Stimulated activated CD8-positive, alpha-beta memory T cell treated with anti-CD3 and anti-CD28 coated beads, Interleukin-2, amount 100 ng/mL, for 1 hour (primary cell): ENCODE data around the gene SLC9A9.
"Not testable (repeated sequence)": the region's sequence is repeated elsewhere in the genome, so short reads cannot be mapped to it uniquely, and the experiment has no call there.

Source experiments
- DNase-seq, 2 donors: peaks; one replicate each; pipeline ENCODE4 v3.0.0-alpha.2; 2020; ENCODE audit warnings: low read depth in 2 of 2

Gene SLC9A9

DNA sequence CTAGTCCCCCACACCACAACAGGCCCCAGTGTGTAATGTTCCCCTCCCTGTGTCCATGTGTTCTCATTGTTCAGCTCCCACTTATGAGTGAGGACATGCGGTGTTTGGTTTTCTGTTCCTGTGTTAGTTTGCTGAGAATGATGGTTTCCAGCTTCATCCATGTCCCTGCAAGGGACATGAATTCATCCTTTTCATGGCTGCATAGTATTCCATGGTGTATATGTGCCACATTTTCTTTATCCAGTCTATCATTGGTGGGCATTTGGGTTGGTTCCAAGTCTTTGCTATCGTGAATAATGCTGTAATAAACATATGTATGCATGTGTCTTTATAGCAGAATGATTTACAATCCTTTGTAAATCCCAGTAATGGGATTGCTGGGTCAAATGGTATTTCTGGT is 152.9 kb downstream of the SLC9A9 start:
- DNase-seq = not testable (repeated sequence)

DNA sequence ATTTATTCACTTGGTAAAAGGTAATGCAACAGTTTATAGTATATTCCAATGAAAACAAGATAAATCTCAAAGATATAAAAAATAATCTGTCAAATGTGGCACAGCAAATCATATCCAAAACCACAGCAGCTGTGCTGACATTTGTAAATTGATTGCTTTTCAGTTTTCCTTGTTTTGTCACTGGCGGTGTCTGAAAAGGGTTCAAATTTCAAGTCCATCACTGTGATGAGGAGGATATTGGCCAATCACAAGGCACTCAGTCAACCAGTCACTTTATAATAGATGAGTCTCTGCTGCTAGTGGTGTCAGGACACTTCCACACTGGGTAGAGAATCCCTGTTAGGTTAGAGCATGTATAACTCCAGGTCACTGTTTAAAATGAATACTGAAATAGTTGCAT is 154.8 kb downstream of the SLC9A9 start:
- no peak for DNase-seq

DNA sequence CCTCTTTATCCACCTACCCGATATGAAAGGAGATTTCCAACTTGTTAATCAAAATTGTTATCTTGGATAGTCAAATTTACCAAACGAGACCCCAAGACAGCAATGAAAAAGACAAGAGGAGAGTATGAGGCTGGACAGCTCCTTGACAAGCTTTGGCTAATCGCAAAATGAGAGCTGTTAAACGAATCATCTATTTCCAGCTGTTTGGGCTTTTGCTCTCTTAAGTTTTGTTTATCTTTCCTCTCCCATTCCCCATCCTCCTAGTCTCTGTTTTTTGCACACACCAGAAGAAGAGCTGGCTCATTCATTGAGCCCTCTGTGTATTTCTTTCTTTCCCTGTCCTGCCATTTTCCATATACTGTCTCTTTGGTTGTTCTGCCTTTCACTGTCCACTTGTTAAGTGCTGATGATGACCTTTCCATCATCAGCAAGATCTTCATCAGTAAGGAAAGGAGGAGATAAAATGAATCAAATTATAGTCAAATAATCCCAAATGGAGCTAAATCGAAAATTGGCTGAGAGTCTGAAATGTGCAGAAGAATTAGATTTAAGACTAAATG is 161.6 kb downstream of the SLC9A9 start:
- no peak for DNase-seq

DNA sequence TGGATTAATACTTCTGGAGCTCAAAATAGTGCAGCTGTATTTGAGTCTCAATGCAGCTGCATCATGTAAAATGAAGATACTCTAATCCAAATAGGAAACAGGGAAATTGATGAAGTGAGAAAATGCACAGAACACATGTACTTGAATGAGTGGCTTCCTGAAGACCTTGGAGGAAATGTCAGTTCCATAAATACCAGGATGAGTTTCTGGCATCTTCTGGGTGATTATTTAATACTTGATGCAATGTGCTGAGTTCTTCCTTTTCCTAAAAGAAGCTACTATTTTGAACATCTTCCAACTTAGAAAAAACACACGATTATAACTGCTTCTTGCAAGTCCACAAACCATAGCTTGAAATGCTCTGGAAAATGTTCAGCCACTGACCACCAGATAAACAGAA is 162.8 kb downstream of the SLC9A9 start:
- no peak for DNase-seq

DNA sequence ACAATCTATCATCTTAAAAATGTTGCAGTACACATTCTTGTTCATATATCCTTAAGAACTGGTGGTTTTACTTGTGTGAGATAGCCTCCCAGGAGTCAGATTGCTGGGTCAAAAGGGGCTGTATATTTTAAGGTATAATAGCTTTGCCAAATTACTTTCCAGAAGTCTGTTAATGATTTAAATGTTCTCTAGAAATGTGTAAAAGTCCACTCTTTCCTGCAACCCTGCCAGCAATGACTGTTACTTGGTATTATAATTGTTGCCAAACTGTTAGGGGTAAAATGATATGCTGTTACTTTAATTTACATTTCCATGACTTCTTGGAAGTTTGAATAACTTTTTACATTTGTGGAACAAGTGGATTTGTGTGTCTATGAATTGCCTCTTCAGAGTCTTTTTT is 170.8 kb downstream of the SLC9A9 start:
- DNase-seq = no peak

DNA sequence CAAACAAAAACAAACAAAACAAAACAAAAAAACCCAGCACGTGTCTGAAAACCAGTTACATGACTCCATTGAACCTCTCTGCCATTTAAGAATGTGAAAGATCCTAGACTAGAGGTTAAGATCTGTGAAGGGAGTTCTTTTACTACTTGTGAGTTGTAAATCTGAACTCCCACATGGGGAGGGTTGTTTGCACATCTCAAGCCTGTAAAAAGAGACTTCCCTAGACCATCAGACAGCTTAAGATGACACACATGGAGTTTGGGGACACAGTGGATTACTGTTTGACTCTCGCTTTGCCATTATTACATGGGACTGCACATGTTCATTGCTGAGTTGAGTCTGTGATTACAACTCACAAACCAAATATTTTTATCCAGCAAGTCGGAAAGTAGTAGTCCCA is 171.5 kb downstream of the SLC9A9 start:
- no peak for DNase-seq

DNA sequence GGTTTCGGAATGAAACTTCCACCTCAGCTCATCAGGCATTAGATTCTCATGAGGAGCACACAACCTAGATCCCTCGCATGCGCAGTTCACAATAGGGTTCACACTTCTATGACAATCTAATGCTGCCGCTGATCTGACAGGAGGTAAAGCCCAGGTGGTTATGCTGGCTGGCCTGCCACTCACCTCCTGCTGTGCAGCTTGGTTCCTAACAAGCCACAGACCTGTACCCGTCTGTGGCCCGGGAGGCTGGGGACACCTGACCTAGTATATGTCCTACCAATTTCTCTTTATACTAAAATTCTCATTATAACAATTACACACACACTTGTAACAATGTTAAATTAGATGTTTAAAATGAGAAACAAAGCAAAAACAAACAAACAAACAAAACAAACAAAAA is 172.2 kb downstream of the SLC9A9 start:
- no peak for DNase-seq

DNA sequence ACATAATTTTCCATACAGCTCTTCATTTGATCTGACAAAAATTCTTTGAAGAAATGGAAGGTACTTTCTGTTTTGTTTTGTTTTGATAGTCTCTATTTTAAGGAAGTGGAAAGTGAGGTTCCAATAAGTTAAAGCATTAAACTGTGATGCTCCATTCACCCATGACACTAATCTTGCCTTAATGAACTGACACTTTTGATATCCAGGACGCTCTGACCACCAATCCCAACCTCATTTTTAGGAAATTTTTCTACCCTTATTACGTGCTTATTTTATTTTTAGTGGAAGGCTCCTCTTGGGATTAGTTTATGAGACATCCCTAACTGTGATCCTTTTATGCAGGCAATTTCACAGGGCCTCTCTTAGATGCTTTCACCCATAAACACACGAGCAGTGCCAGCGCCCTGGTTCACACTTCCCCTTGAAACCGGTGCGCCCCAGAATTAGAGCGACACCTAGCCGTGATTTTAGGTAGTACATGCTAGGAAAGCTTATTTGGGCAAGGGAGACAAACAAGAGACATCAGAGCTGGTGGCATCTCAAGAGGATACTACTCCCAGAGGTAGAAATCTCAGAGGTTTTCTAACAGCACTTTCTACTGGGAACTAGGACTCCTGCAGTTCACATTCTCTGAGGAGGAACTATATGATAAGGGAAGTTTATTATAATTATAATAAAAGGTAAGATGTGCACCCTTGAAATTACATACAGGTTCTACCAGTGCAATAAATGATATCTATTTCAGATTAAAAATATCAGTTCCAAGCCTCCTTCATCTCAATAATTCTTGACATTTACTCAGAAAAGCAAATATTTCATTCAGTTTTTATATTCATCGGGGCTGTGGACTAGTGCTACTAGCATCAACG is 173.9 kb downstream of the SLC9A9 start:
- DNase-seq = peak; percentile 43 to 50

DNA sequence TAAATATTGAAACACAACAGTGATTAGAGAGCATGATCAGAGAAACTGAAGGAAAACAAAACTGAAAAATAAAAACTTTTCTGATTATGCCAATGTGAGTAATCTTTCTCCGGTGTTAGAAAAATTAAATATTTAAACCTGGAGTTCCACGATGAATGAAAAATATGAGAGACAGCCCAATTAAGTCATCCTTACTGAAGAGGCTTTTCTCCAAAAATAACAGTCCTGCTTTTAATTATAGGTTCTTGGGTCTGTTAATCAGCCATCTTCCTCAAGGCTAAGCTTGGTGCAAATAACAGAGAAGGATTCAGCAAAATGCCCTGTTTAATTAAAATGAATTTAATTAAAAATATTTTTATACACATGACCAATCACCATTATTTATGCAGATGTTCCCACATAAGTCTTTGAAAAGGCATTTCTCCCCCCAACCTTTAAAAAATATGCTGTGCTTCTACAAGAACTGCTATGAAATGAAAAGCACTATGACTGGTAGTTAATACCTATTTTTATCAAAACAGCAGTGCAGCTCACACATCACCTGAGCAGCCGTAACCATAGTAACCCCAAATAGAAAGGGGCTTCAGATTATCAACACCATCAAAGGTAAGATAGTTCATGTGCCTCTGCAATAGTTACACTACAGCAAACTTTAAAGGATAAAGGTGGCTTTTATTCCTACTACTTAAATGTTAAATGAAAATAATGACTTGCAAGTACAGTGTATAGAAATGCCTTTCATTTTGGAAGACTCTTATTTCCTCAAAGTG is 175.7 kb downstream of the SLC9A9 start:
- no peak for DNase-seq

DNA sequence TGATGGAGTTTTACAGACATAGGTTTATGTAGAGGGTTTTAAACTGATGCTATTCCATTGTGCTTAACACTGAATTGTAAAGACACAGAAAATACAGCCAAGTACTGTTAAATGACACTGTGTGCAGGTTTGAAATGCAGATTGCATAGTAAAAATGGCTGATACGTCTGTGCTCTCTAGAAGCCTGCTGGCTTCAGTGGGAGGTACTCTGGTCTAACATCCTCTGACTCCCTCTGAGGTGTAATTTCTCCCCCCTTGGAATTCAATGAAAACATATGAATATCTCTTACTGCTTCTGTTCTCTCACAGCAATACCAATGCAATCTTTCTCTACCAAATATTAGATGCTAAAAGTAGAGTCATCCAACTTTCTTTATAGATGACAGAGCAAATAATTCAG is 176.6 kb downstream of the SLC9A9 start:
- DNase-seq = no peak

DNA sequence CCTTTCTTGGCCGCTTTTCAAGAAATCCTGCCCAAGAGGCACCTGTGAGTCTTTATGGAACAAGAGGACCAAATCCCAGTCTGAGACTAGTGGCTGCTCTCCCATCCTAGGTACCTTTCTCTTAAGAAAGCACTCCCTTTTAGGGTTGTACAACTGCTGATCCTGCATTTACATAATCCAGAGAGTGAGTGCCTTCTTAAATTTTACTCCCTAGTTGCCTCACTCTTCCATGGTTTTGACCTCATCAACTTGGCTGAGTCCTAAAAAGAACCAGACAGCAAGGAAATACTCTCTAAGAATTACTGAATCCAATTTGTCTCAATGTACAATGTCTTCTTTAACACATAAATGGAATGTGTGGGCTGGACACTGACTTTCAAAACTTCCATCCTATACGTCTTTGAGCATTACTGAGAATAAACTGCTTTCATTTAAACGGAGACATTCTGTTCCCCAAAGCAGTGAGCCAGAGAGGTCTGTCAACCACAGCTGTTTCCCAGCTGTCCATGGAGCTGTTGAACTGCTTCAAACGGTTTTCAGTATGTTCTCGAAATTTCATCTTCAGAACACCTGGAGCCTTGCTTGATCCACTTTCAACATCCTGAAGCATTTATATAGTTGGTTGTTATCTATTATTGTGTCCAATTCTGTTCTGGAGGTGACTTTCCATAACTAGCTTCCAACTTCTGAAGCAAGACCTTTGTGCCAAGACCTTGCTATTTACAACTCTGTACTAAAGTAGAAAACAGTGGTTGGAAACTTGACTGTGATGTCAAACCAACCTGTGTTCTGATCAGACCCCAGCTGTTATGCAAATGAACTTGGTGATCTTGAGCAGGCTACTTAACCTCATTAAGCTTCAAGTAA is 179.1 kb downstream of the SLC9A9 start:
- DNase-seq = no peak

DNA sequence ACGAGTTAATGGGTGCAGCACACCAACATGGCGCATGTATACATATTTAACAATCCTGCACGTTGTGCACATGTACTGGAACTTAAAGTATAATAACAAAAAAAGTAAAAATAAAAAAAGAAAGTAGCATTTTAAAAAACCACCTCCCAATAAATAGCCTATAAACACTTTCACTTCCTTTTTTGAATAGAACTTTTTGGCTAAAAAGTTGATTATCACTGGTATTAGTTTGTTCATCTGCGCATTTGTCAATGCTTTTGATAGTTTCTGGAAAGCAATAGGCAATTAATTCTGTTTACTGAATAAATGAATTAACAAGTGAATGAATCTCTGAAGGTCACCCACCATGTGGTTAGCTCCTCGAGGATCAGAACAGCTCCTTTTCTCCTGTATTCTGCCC is 179.9 kb downstream of the SLC9A9 start:
- DNase-seq = no peak

DNA sequence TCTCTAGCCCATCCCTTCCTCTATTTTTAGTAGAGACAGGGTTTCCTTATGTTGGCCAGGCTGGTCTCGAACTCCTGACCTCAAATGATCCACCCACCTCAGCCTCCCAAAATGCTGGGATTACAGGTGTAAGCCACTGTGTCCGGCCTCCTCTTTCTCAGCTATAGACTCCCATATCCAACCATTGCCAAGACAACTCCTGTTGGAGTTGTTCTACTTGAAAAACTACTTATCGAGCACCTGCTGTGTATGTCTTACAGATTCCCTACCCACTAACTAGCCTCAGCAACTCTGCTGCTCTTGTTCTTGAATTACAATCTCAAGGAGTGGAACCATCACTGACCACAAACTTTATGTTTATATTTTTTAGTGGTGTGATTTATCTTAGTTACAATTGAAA is 186.6 kb downstream of the SLC9A9 start:
- DNase-seq = no peak

DNA sequence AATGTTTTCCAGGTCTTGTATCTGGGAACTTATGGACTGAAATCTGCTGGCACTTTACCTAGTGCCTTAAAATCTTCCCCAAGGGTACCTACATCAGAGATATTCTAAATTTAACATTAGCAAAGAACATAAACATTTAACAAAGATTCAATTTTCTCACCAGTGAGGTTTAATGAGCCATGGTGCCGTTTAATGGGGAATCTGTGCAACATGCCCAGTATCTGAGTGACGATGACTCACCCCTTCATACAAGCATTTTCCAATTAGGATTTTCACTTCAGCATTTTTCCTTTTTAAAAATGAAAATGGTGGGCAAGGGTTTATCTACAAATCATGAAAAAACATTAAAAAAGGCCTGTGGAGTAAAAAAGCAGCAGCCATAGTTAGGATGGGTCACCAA is 189.4 kb downstream of the SLC9A9 start:
- no peak for DNase-seq

DNA sequence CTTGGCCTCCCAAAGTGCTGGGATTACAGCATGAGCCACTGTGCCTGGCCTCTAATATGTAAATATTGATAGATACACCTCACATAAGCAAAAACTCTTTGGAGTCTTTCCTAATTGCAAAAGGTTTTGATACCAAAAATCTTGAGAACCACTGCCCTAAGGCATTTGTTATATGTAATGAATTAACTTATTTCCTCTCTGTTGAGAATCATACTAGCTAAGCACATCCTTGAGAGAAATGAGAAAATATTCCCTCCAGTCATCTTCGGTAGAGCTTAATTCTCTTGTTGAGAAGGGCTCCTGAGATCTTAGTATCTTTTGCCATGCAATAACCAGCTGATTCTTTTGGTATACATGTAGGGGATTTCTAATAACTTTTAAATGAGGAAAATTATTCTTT is 190.2 kb downstream of the SLC9A9 start:
- no peak for DNase-seq

DNA sequence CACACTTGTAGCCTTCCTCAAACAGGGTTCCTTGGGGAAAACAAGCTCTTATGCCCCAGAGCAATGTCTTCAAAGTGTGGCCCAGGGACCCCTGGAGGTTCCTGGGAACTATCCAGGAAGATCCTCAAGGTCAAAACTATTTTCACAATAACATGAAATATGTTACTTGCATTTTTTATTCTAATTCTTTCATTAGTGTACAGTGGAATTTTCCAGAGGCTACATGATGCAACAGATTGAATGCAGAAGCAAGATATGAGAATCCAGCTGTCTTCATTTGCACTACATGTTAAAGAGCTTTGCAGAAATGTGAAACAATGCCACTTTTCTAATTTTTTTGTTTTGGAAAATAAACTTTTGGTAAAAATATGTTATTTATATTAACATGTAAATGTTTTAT is 190.9 kb downstream of the SLC9A9 start:
- no peak for DNase-seq

DNA sequence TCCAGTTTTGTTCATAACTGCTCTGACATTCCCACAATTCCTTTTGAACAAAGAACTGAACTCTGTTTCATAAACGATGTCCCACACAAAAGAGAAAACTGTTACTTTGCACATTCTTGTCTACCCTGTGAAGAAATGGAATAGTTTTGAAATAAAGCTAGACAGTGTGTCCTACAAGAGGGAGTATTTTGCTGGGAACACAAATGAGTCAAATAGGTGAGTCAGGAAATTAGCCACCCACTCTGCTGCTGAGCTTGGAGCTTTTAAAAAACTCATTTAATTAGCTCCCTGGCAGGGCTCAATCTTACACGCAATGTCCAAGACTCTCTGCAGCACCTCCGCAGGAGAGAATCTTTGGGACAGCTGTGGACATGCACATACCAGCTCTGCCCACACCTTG is 193.4 kb downstream of the SLC9A9 start:
- no peak for DNase-seq

DNA sequence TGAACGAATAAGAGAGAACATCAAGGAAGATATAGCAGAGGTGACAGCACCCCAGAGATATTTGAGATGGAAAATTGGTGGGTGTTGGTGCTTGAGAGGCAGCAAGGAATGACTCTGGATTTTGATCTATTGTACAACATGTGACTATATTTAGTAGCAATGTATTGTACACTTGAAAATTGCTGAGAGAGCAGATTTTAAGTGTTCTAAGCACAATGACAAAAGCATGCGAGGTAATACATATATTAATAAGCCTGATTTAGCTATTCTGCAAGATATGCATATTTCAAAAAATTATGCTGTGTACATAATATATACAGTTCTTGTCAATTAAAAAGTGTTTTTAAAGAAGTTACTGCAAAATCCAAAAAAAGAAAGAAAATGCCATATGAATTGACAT is 194.3 kb downstream of the SLC9A9 start:
- no peak for DNase-seq

DNA sequence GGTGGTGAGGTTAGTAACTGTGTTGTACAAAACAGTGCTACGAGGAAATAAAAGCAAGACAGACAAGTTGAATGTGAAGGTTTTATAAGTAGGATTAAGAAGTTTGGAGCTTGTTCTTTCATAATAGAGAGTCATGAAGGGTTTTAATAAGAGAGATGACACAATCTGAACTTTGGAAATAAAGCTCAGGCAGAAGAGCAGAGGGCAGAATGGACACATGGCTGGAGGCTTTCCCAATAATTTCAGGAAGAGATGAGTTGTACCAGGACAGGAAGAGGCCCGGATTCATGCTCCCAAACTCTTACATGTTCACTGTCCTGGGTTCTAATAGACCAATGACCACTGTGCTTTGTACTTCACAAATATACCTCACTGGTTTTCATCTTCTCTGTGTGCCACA is 194.8 kb downstream of the SLC9A9 start:
- DNase-seq = no peak

DNA sequence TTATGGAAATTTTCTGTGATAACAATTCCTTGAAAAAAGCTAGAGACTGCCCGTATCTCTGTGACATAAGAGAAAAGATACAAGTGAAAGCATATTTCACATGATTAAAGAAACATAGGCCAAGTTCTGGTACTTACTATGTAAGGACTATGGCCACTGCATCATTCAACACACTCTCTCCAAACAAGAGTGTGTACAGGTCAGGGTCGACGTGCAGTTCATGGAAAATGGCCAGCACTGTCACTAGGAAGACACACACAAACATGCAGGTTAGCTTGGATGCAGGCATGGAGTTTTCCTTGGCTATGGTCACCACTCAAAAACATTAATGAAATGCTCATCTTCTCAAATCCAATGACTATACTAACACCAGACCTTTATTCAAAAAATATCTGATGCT is 196.2 kb downstream of the SLC9A9 start:
- no peak for DNase-seq

DNA sequence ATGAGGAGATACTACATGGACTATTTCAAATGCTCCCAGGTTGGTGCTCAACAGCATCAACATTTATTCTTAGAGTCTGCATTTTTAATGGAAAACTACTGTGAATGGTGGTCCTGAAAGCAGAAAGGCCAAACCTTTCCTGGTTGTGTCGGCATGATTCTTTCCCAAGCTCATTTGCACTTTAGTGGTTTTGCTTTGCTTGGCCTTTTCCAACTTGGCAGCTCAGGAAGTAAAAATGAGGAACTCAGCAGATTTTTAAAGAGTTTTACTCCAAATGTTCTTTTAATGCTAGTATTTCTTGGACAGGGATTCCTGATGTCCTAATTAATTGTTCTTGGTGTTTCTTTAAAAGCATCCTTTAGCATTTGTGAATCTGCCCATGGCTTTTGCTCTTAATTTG is 197.4 kb downstream of the SLC9A9 start:
- DNase-seq = no peak

DNA sequence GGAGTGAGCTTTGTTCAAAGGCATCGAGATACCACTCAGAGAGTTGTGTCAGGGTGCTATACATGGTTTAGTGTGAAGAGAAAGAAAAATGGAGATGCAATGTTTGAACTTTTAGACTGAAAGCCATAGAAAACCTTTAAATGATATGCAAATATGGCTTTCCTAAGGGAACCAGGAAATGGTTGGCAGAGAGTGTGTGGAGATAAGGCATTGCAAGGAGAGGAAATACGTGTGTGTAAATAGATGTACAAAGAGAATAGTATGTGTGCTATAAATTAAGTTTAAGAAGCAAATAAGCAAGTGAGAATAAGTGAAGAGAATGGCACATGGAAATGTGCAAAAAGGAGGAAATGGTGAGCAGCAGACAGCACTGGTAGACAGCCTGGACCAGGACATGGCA is 198.1 kb downstream of the SLC9A9 start:
- DNase-seq = no peak
